ENCODE measurements around the gene SPO11. TPM values are rescaled to one million over a fixed set of nuclear protein-coding genes. Genes with fewer than 3 reads are reported as not detected.

Gene SPO11
- total RNA-seq, 1 donor from 2014 or later: not detected

DNA sequence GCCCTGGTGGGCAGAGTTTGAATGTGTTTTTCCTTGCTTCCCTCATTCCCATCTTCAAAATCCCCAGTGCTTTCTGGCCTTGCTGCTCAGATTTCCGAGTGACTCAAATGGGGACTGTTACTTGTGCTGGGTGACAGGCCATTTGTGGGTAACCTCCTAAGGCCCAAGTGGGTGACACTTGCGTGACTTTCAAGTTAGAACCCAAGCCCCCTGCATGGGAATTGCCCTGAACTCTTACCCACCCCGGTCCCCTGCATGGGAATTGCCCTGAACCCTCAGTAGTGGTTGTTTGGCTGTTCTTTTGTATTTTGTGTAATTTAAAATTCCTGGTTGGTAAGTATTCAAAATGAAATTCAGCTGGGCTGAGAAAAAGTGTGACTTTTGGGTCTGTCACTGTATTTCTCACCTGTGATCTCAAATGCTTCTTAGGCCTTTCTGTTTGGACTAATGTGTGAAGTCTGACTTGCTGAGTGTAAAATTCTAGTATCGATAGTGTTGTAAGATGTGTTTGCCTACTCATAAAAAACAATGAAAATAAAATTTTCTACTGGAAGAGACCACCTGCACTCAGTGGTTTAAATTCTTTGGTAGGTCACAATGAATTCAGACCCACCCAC lies 49.2 kb downstream of the SPO11 start:
- TF ChIP-seq CTCF (conservative IDR thresholded peaks at IDR 0.05): no peak
- no peaks in the 10 kb centered on the region for H3K27me3 Mint-ChIP-seq
- H3K4me3 Mint-ChIP-seq: no peak overlapping the region
- H3K4me1 Mint-ChIP-seq (ENCODE audit: unreplicated experiment): peaks cover 4% of the 10 kb centered on the region
- no peaks in the 10 kb centered on the region for H3K9me3 Mint-ChIP-seq
- no peak overlapping the region for H3K27ac Mint-ChIP-seq
- H3K36me3 Mint-ChIP-seq: peaks cover 4% of the 10 kb centered on the region
- no peak for DNase-seq (ENCODE audit: extremely low spot score, unreplicated experiment)

- no peak overlapping the region for H3K27ac Mint-ChIP-seq
These were observed 49.7 kb downstream of the SPO11 start for GRCh38 chr20:57379263-57379647.

DNA sequence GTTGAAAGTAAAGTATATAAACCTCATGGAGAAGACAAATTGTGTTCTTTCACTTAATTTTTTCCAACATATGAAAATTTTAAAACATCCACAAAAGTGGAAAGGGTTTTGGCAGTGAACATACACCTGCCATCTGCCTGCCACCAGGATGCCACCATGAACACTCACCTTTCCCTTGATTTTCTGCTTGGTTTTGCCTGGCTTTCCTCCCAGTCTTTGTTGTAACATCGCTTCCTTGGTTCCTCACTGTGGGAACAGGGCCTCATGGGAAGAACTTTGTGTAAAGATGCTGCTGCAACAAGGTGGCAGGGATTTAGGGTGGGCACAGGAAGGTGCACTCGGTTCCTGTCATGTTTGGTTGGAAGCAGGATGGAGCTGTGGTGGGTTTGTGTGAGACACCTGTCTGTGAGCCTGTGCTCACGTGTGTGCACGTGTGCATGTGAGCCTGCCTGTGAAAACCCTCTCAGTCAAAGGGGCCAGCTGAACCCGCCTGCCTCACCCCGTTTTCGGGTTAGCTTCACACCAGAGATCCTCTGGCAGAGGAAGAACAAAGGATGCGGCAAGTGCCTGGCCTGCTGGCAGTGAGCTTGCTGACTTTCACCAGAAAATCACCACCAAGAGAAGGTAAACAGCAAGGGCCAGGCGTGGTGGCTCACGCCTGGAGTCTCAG lies 50.6 kb downstream of the SPO11 start:
- no peak overlapping the region for H3K4me3 Mint-ChIP-seq
- TF ChIP-seq CTCF (conservative IDR thresholded peaks at IDR 0.05): no peak
- no peak for DNase-seq (ENCODE audit: extremely low spot score, unreplicated experiment)
- no peaks in the 10 kb centered on the region for H3K9me3 Mint-ChIP-seq
- peaks cover 4% of the 10 kb centered on the region for H3K4me1 Mint-ChIP-seq (ENCODE audit: unreplicated experiment)
- no peaks in the 10 kb centered on the region for H3K27me3 Mint-ChIP-seq
- peaks cover 4% of the 10 kb centered on the region for H3K36me3 Mint-ChIP-seq
- H3K27ac Mint-ChIP-seq: no peak overlapping the region

More at GRCh38 chr20:57379263-57379647, 49.7 kb downstream of the SPO11 start:
- H3K36me3 Mint-ChIP-seq: peaks cover 4% of the 10 kb centered on the region
- no peak overlapping the region for H3K4me3 Mint-ChIP-seq
- DNase-seq (ENCODE audit: extremely low spot score, unreplicated experiment): no peak
- no peaks in the 10 kb centered on the region for H3K27me3 Mint-ChIP-seq
- H3K4me1 Mint-ChIP-seq (ENCODE audit: unreplicated experiment): peaks cover 4% of the 10 kb centered on the region
- no peak for TF ChIP-seq CTCF (conservative IDR thresholded peaks at IDR 0.05)
- no peaks in the 10 kb centered on the region for H3K9me3 Mint-ChIP-seq

DNA sequence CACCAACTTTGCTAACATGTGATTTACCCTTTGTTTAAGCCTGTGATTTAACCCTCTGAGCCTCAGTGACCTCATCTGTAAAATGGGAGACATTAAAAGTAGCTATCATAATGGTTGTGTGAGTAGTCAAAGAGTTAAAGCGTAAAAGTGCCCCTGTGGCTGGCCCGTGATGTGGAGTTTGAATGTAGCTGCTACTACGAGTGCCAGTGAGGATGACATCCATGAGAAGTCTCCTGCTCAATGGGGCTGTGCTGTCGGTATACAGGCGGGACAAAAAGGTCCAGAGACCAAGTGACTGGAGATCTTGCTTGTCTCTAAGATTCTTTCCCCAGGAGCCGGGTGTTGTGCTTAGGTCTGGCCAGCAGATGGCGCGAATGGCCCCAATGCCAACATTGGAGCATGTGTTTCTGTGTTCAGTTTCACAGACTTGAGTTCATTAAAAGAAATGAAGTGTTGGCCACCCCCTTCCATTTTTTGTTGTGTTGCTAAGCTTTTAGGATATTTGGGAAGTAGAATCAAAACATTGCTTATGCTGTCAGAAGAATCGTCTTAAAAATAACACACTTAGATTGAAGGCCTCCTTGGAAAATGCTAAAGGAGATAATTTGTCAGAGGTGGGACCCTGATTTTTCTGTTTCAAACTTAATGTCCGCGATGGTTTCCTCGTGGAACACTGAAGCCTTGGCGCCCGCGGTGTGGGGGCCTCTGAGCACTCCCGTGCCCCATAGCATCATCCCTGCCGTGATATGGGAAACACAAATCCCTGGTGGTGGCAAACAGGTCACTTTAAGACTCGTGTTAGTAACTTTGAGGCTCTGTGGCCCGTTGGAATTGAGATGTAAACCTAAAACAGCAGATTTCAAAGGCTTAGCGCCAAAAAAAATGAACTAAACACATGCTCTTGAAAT lies 52.2 kb downstream of the SPO11 start:
- Mint-ChIP-seq H3K27me3 (no peaks in the 10 kb centered on the region), H3K4me1 (ENCODE audit: unreplicated experiment) (peaks cover 4% of the 10 kb centered on the region), H3K4me3 (no peak overlapping the region), H3K36me3 (no peaks in the 10 kb centered on the region), H3K27ac (peak overlapping the region; percentile 54), H3K9me3 (no peaks in the 10 kb centered on the region)
- DNase-seq (ENCODE audit: extremely low spot score, unreplicated experiment): peak; percentile 87
- peak; percentile 97 for TF ChIP-seq CTCF (conservative IDR thresholded peaks at IDR 0.05)

DNA sequence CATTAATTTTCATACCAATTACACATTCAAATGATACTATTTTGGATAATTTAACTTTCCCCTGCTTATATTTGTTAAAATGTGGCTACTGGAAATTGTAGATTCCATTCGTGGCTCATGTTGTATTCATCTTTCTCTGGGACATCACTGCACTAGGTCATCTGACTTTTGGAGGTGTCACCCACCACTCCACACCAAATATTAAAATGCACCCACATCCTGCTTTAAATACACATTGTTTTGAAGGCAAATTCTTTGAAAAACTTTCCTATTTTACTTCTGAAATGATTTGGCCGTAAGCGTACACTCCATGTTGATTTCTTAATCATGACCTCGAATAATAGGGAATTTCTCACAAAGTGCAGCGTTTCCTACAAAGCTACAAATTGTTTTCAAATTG lies 52.9 kb downstream of the SPO11 start:
- no peak overlapping the region for H3K4me3 Mint-ChIP-seq
- no peak overlapping the region for H3K27ac Mint-ChIP-seq
- TF ChIP-seq CTCF (conservative IDR thresholded peaks at IDR 0.05): no peak
- peaks cover 4% of the 10 kb centered on the region for H3K4me1 Mint-ChIP-seq (ENCODE audit: unreplicated experiment)
- H3K36me3 Mint-ChIP-seq: no peaks in the 10 kb centered on the region
- H3K27me3 Mint-ChIP-seq: no peaks in the 10 kb centered on the region
- no peak for DNase-seq (ENCODE audit: extremely low spot score, unreplicated experiment)
- no peaks in the 10 kb centered on the region for H3K9me3 Mint-ChIP-seq

Measured in type B pancreatic cell (in vitro differentiated cells).